ENCODE measurements around the gene PTPRN. TPM values are rescaled to one million over a fixed set of nuclear protein-coding genes. Genes with fewer than 3 reads are reported as not detected.

PTPRN gene
- total RNA-seq, 1 donor from 2014 or later, result 0.60 TPM

DNA sequence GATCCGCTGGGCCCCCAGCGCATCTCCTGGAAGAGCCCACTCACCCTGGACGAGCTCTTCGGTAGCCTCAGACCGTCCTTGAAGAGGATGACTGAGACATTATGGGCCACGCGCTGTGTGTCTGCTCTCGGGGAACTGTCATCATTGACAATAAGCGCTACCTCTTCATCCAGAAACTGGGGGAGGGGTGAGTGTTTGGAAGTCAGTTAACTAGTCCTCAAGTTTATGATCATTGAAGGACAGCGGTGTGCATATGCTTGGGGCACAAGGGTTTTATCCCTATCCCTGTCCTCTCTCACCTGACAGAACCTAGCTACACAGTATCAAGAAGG, 63.3 kb downstream of the PTPRN start:
- no peak for DNase-seq (ENCODE audit: low spot score)

- DNase-seq (ENCODE audit: low spot score), result peak; percentile 96
Observed at GRCh38 chr2:219245148-219245898, 63.9 kb downstream of the PTPRN start, which contains the start of the genes GLB1L and STK16. Gene GLB1L (minus strand): TSS chr2:219245444. CDS start chr2:219243573, 1,871 bp downstream. Gene STK16 (plus strand): TSS chr2:219245479. CDS start chr2:219246000, 521 bp downstream.

DNA sequence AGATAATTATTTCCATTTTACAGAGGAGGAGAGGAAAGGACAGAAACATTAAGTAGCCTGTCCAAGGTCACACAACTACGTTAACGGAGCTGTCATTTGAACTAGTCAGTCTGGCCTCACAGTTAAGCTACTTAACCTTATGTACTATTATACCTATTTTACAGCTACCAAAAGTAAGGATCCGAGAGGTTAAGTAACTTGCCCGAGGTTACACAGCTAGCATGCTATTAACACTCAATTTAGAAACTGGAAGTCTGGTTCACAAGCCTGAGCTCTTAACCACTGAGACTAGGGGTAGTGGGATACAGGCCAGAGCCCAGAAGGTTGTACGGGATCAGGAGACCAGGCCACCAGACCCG, 64.4 kb downstream of the PTPRN start:
- no peak for DNase-seq (ENCODE audit: low spot score)

- DNase-seq (ENCODE audit: low spot score), result peak; percentile 57
Observed at GRCh38 chr2:219243291-219243761, 65.9 kb downstream of the PTPRN start.

Other genes starting within 250 kb of the PTPRN start
- 12.8 TPM for gene IHH, start 248.5 kb downstream of the PTPRN start, total RNA-seq
- 8.7 TPM for gene NHEJ1, start 148.6 kb downstream of the PTPRN start, total RNA-seq
- 4.7 TPM for gene SLC23A3, start 139.4 kb downstream of the PTPRN start, total RNA-seq
- 81.2 TPM for gene CNPPD1, start 132.5 kb downstream of the PTPRN start, total RNA-seq
- 116 TPM for gene RETREG2, start 131.1 kb downstream of the PTPRN start, total RNA-seq
- gene ZFAND2B, start 102.6 kb downstream of the PTPRN start, total RNA-seq, result 52.6 TPM
- gene ABCB6, start 90.4 kb downstream of the PTPRN start, total RNA-seq, result 65.8 TPM
- 73.1 TPM for gene ATG9A, start 79.8 kb downstream of the PTPRN start, total RNA-seq
- 74.4 TPM for gene ANKZF1, start 79.6 kb downstream of the PTPRN start, total RNA-seq
- gene GLB1L, start 64.0 kb downstream of the PTPRN start, total RNA-seq, result 22.2 TPM
- gene STK16, start 63.9 kb downstream of the PTPRN start, total RNA-seq, result 27.5 TPM
- not detected for gene TUBA4B, start 56.2 kb downstream of the PTPRN start, total RNA-seq
- 40.6 TPM for gene TUBA4A, start 55.5 kb downstream of the PTPRN start, total RNA-seq
- gene DNAJB2, start 30.0 kb downstream of the PTPRN start, total RNA-seq, result 161 TPM
- not detected for gene RESP18, start 23.3 kb upstream of the PTPRN start, total RNA-seq
- 58.5 TPM for gene DNPEP, start 78.5 kb upstream of the PTPRN start, total RNA-seq
- gene DES, start 109.0 kb upstream of the PTPRN start, total RNA-seq, result 3,602 TPM
- 80.5 TPM for gene SPEG, start 125.4 kb upstream of the PTPRN start, total RNA-seq
- 49.2 TPM for gene GMPPA, start 189.5 kb upstream of the PTPRN start, total RNA-seq
- not detected for gene ASIC4, start 205.1 kb upstream of the PTPRN start, total RNA-seq
- 103 TPM for gene CHPF, start 234.4 kb upstream of the PTPRN start, total RNA-seq
- gene TMEM198, start 234.6 kb upstream of the PTPRN start, total RNA-seq, result 4.4 TPM